Loucy (cell line): Measurements from ENCODE around the gene SCARB1.

Experiments
- EZH2phosphoT487 ChIP-seq: fragments of 200-600 bp; IDR thresholded peaks from 2 replicates; pipeline ENCODE4 v1.6.1; 2018; ENCODE audit warnings: antibody characterized with exemption, mild to moderate bottlenecking, moderate library complexity, borderline replicate concordance
- TF ChIP-seq, protein P1 (sequence below): fragments of 200-600 bp; sonication (generic); conservative IDR thresholded peaks from 2 replicates; pipeline ENCODE4 v1.5.1; 2014; ENCODE audit warnings: mild to moderate bottlenecking, antibody characterized with exemption, low read length

DNA sequence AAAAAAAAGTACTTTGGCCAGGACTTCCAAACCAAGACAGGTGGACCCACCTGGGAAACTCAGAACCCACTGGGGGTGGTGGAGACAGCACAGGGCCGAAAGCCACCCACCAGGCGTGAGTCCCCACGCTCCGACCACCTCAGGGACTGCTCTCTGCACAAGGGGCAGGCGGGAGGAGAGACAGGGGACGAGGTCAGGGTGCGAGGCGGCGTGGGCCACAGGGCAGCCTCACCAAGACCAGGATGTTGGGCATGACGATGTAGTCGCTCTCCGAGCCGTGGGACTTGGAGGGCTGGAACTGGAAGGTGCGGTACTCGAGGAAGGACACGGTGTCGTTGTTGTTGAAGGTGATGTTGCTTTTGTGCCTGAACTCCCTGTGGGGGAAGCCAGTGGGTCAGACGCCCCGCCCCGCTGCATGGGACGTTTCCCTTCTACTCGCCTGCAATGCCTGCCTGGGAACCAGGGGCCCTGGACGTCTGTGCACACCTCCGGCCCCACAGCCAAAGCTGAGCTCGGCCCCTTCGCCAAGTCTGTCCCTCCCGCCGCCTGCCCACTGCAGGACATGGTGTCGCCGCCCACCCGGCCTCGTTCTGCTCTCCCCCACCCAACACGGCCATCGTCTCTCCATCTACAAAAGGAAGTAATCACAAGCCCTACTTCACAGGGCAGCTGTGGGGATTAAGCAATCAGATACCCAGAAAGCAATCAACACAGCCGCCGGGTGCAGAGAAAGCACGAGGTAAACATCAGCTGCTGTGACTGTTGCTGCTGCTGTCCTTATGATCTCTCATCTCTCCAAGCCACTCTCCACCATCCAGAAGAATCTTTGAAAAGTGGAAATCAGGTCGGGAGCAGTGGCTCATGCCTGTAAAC is 48.7 kb downstream of the SCARB1 start:
- TF ChIP-seq, protein P1, sequence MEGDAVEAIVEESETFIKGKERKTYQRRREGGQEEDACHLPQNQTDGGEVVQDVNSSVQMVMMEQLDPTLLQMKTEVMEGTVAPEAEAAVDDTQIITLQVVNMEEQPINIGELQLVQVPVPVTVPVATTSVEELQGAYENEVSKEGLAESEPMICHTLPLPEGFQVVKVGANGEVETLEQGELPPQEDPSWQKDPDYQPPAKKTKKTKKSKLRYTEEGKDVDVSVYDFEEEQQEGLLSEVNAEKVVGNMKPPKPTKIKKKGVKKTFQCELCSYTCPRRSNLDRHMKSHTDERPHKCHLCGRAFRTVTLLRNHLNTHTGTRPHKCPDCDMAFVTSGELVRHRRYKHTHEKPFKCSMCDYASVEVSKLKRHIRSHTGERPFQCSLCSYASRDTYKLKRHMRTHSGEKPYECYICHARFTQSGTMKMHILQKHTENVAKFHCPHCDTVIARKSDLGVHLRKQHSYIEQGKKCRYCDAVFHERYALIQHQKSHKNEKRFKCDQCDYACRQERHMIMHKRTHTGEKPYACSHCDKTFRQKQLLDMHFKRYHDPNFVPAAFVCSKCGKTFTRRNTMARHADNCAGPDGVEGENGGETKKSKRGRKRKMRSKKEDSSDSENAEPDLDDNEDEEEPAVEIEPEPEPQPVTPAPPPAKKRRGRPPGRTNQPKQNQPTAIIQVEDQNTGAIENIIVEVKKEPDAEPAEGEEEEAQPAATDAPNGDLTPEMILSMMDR = no peak
- TF ChIP-seq EZH2phosphoT487 = no peak
